Endothelial cell (in vitro differentiated cells): ENCODE results near the gene OTOR. TPM values are rescaled to one million over a fixed set of nuclear protein-coding genes. Genes with fewer than 3 reads are reported as not detected.
A peak's percentile ranks its signal among the peaks of the same experiment; 100 is the strongest.

Experiments used
- DNase-seq: peaks from one replicate; pipeline ENCODE4 v3.0.0; 2021; ENCODE audit warnings: low spot score
- H3K27ac Mint-ChIP-seq: one replicate; pipeline ENCODE4 v1.8.0; 2021; ENCODE audit warnings: mixed read lengths, inconsistent platforms; ENCODE audit not compliant: unreplicated experiment
- H3K27me3 Mint-ChIP-seq: one replicate; pipeline ENCODE4 v1.8.0; 2021; ENCODE audit warnings: mild to moderate bottlenecking, moderate library complexity, mixed read lengths, inconsistent platforms; ENCODE audit not compliant: unreplicated experiment
- H3K36me3 Mint-ChIP-seq: one replicate; pipeline ENCODE4 v1.8.0; 2021; ENCODE audit warnings: mild to moderate bottlenecking, low read depth, mixed read lengths, inconsistent platforms; ENCODE audit not compliant: unreplicated experiment
- H3K4me1 Mint-ChIP-seq: one replicate; pipeline ENCODE4 v1.8.0; 2021; ENCODE audit warnings: mild to moderate bottlenecking, mixed read lengths, inconsistent platforms; ENCODE audit not compliant: unreplicated experiment
- H3K4me3 Mint-ChIP-seq: one replicate; pipeline ENCODE4 v1.8.0; 2021; ENCODE audit warnings: mild to moderate bottlenecking, mixed read lengths, inconsistent platforms; ENCODE audit not compliant: unreplicated experiment
- H3K9me3 Mint-ChIP-seq: one replicate; pipeline ENCODE4 v1.8.0; 2021; ENCODE audit warnings: mixed read lengths, inconsistent platforms; ENCODE audit not compliant: unreplicated experiment
- total RNA-seq: library from RNA; stranded (reverse); fragmentation: NEBNext Ultra II Directional; extraction: Animal tissue kit (Norgen Biotek cat#: 25700); gene quantifications from one replicate; pipeline ENCODE4 v1.2.1, GENCODE V29; 2021; ENCODE audit not compliant: unreplicated experiment
- TF ChIP-seq, protein P1 (sequence below): fragments of 200-600 bp; sonication (generic); IDR thresholded peaks from one replicate; pipeline ENCODE4 v1.5.0; 2021; ENCODE audit warnings: antibody characterized with exemption; ENCODE audit not compliant: unreplicated experiment

The OTOR gene
- total RNA-seq, 1 donor from 2014 or later: 4.5 TPM

DNA sequence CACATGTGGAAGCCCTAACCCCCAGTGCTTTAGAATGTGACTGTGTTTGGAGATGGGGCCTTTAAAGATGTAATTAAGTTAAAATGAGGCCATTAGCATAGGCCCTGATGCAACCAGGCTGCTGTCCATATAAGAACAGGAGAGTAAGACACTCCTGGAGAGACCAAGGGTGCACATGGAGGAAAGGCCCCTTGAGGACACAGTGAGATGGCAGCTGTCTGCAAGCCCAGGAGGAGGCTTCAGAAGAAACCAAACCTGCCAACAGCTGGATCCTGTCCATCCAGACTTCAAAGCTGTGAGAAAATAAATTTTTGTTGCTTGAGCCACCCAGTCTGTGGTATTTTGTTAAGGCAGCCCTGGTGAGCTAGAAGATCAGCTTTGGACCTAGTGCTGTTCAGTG, 35.1 kb upstream of the OTOR start:
- H3K4me3 Mint-ChIP-seq: no peak overlapping the region
- H3K27ac Mint-ChIP-seq: no peak overlapping the region
- H3K36me3 Mint-ChIP-seq: no peaks in the 10 kb centered on the region
- H3K9me3 Mint-ChIP-seq: no peaks in the 10 kb centered on the region
- H3K27me3 Mint-ChIP-seq: no peaks in the 10 kb centered on the region
- DNase-seq: no peak
- no peaks in the 10 kb centered on the region for H3K4me1 Mint-ChIP-seq
- TF ChIP-seq, protein P1, sequence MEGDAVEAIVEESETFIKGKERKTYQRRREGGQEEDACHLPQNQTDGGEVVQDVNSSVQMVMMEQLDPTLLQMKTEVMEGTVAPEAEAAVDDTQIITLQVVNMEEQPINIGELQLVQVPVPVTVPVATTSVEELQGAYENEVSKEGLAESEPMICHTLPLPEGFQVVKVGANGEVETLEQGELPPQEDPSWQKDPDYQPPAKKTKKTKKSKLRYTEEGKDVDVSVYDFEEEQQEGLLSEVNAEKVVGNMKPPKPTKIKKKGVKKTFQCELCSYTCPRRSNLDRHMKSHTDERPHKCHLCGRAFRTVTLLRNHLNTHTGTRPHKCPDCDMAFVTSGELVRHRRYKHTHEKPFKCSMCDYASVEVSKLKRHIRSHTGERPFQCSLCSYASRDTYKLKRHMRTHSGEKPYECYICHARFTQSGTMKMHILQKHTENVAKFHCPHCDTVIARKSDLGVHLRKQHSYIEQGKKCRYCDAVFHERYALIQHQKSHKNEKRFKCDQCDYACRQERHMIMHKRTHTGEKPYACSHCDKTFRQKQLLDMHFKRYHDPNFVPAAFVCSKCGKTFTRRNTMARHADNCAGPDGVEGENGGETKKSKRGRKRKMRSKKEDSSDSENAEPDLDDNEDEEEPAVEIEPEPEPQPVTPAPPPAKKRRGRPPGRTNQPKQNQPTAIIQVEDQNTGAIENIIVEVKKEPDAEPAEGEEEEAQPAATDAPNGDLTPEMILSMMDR: no peak

GRCh38 chr20:16714242-16714641, 33.9 kb upstream of the OTOR start:
- TF ChIP-seq, protein P1: no peak
- Mint-ChIP-seq H3K4me3 (no peak overlapping the region), H3K9me3 (no peaks in the 10 kb centered on the region), H3K27ac (no peak overlapping the region), H3K27me3 (no peaks in the 10 kb centered on the region), H3K4me1 (no peaks in the 10 kb centered on the region), H3K36me3 (no peaks in the 10 kb centered on the region)
- DNase-seq: no peak

GRCh38 chr20:16714751-16715150, 33.4 kb upstream of the OTOR start:
- Mint-ChIP-seq H3K9me3 (no peaks in the 10 kb centered on the region), H3K36me3 (no peaks in the 10 kb centered on the region), H3K27me3 (no peaks in the 10 kb centered on the region), H3K4me3 (no peak overlapping the region), H3K4me1 (no peaks in the 10 kb centered on the region), H3K27ac (no peak overlapping the region)
- TF ChIP-seq, protein P1: no peak
- no peak for DNase-seq

DNA sequence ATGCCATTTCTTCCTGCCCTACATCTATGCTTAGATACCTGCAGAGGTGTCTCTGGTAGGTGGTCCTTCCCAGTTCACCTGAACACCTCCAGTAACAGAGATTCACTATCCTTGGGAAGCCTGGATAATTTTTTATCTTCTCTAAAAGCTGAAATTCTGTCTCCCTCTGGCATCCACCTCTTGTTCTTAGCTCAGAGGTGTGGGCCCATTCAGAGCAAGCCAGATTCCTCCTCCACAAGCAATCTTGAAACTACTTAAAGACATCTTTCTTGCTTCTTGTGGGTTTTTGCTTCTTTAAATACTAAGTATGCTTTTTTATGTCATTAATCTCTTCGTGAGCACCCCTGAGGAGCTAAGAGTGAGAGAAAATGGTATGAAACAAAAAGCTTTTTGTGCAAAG, 28.7 kb upstream of the OTOR start:
- DNase-seq: no peak
- no peak overlapping the region for H3K27ac Mint-ChIP-seq
- TF ChIP-seq, protein P1: no peak
- no peaks in the 10 kb centered on the region for H3K4me1 Mint-ChIP-seq
- H3K4me3 Mint-ChIP-seq: no peak overlapping the region
- H3K27me3 Mint-ChIP-seq: no peaks in the 10 kb centered on the region
- H3K9me3 Mint-ChIP-seq: no peaks in the 10 kb centered on the region
- H3K36me3 Mint-ChIP-seq: no peaks in the 10 kb centered on the region

- TF ChIP-seq, protein P1: no peak
- H3K27me3 Mint-ChIP-seq: peaks cover 3% of the 10 kb centered on the region
- no peaks in the 10 kb centered on the region for H3K9me3 Mint-ChIP-seq
- H3K27ac Mint-ChIP-seq: peak overlapping the region; percentile 100
- peaks cover 21% of the 10 kb centered on the region for H3K4me1 Mint-ChIP-seq
- H3K4me3 Mint-ChIP-seq: peak overlapping the region; percentile 99
- H3K36me3 Mint-ChIP-seq: peaks cover 9% of the 10 kb centered on the region
- DNase-seq: no peak
These were observed 19.1 kb upstream of the OTOR start for GRCh38 chr20:16729080-16729479.
